Nephron (organoid): Measurements from ENCODE around the gene COL15A1.

Source experiments
- H3K27ac Mint-ChIP-seq, 3 experiments: 2 replicates each; pipeline ENCODE4 v1.8.0; 2020; ENCODE audit warnings: mixed read lengths in 3 of 3, mild to moderate bottlenecking in 2 of 3, moderate library complexity in 1 of 3
- H3K27me3 Mint-ChIP-seq: 2 replicates; pipeline ENCODE4 v1.8.0; 2021; ENCODE audit warnings: low read depth, mild to moderate bottlenecking, moderate library complexity, mixed read lengths
- H3K36me3 Mint-ChIP-seq: 2 replicates; pipeline ENCODE4 v1.8.0; 2020; ENCODE audit warnings: low read depth, mixed read lengths
- H3K4me1 Mint-ChIP-seq: 2 replicates; pipeline ENCODE4 v1.8.0; 2020; ENCODE audit warnings: mixed read lengths
- H3K4me3 Mint-ChIP-seq, 3 experiments: 2 replicates each; pipeline ENCODE4 v1.8.0; 2020; ENCODE audit warnings: mild to moderate bottlenecking in 3 of 3, mixed read lengths in 3 of 3, moderate library complexity in 2 of 3
- H3K9me3 Mint-ChIP-seq: 2 replicates; pipeline ENCODE4 v1.8.0; 2020; ENCODE audit warnings: mixed read lengths
- TF ChIP-seq, protein P1 (sequence below), 3 experiments: fragments of 200-600 bp; sonication (generic); IDR thresholded peaks; one replicate each; pipeline ENCODE4 v1.5.0; 2021; ENCODE audit warnings: antibody characterized with exemption in 3 of 3; ENCODE audit not compliant: unreplicated experiment in 3 of 3

The COL15A1 gene

GRCh38 chr9:98924946-98925820, 18.5 kb upstream of the COL15A1 start:
- Mint-ChIP-seq H3K4me3 (no peak overlapping the region), H3K27ac (peak overlapping the region in 2 of 3 experiments; percentile 82), H3K9me3 (no peaks in the 10 kb centered on the region), H3K4me1 (peaks cover 66% of the 10 kb centered on the region), H3K36me3 (no peaks in the 10 kb centered on the region), H3K27me3 (peaks cover 5% of the 10 kb centered on the region)
- TF ChIP-seq, protein P1, sequence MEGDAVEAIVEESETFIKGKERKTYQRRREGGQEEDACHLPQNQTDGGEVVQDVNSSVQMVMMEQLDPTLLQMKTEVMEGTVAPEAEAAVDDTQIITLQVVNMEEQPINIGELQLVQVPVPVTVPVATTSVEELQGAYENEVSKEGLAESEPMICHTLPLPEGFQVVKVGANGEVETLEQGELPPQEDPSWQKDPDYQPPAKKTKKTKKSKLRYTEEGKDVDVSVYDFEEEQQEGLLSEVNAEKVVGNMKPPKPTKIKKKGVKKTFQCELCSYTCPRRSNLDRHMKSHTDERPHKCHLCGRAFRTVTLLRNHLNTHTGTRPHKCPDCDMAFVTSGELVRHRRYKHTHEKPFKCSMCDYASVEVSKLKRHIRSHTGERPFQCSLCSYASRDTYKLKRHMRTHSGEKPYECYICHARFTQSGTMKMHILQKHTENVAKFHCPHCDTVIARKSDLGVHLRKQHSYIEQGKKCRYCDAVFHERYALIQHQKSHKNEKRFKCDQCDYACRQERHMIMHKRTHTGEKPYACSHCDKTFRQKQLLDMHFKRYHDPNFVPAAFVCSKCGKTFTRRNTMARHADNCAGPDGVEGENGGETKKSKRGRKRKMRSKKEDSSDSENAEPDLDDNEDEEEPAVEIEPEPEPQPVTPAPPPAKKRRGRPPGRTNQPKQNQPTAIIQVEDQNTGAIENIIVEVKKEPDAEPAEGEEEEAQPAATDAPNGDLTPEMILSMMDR (IDR thresholded peaks at IDR 0.05; ENCODE audit: unreplicated experiment in 3 of 3) = no peak

DNA sequence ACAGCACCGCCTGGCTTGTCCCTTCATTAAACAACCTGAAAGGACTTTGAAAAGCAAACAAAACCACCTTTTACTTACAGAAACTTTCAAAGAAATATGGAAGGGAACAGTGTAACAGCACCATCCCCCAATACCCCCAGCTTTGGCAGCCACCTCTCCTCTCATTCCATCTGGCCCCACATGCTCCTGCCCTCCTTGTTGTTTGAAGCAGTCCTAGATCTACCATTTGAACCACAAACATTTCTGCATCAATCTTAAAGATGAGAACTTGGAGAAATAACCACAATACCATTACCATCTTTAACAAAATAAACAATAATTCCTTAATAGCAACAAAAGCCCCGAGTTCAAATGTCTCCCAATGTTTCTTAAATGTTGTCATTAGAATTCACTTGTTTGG, 17.8 kb upstream of the COL15A1 start:
- peak overlapping the region in 2 of 3 experiments; percentile 72 to 82 for H3K27ac Mint-ChIP-seq

GRCh38 chr9:98927724-98928123, 16.0 kb upstream of the COL15A1 start:
- Mint-ChIP-seq H3K36me3 (no peaks in the 10 kb centered on the region), H3K9me3 (no peaks in the 10 kb centered on the region)
- TF ChIP-seq, protein P1 (IDR thresholded peaks at IDR 0.05; ENCODE audit: unreplicated experiment in 3 of 3) = no peak

More for the DNA sequence above, 17.8 kb upstream of the COL15A1 start:
- H3K9me3 Mint-ChIP-seq = no peaks in the 10 kb centered on the region
- H3K4me1 Mint-ChIP-seq = peaks cover 64% of the 10 kb centered on the region
- TF ChIP-seq, protein P1 (IDR thresholded peaks at IDR 0.05; ENCODE audit: unreplicated experiment in 3 of 3) = no peak
- H3K4me3 Mint-ChIP-seq = no peak overlapping the region
- peaks cover 7% of the 10 kb centered on the region for H3K27me3 Mint-ChIP-seq
- H3K36me3 Mint-ChIP-seq = no peaks in the 10 kb centered on the region

GRCh38 chr9:98929071-98929470, 14.6 kb upstream of the COL15A1 start:
- Mint-ChIP-seq H3K4me1 (peaks cover 63% of the 10 kb centered on the region), H3K4me3 (no peak overlapping the region), H3K36me3 (no peaks in the 10 kb centered on the region), H3K27ac (peak overlapping the region; percentile 94 to 99 (median 95)), H3K9me3 (no peaks in the 10 kb centered on the region), H3K27me3 (peaks cover 7% of the 10 kb centered on the region)
- TF ChIP-seq, protein P1 (IDR thresholded peaks at IDR 0.05; ENCODE audit: unreplicated experiment in 3 of 3) = no peak

More at GRCh38 chr9:98927724-98928123, 16.0 kb upstream of the COL15A1 start:
- peak overlapping the region in 1 of 3 experiments; percentile 41 for H3K4me3 Mint-ChIP-seq
- H3K27me3 Mint-ChIP-seq = peaks cover 7% of the 10 kb centered on the region
- H3K27ac Mint-ChIP-seq = peak overlapping the region; percentile 54 to 99 (median 96)
- H3K4me1 Mint-ChIP-seq = peaks cover 71% of the 10 kb centered on the region

DNA sequence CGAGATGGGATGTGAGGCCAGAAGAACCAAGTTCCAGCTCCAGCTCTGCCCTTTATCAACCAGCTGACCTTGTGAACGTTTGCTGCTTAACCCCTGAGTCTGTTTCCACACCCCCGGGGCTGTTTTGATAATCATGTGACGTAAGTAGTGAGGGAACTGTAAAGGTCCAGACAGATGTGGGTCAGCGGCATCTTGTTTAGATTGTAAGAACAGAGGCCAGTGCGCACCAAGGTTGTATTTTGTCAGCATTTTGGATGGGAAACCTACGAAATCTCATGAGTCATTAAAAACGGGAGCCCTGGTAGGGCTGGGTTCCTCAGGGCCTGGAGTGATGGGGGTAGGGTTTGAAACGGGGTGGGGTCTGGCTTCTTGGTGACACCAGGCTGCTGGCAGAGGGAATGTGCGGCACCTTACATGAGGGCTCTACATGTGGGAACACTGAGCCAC, 13.8 kb upstream of the COL15A1 start:
- Mint-ChIP-seq H3K4me3 (peak overlapping the region in 2 of 3 experiments; percentile 18 to 19), H3K27me3 (peaks cover 7% of the 10 kb centered on the region), H3K4me1 (peaks cover 67% of the 10 kb centered on the region), H3K36me3 (no peaks in the 10 kb centered on the region), H3K27ac (peak overlapping the region; percentile 94 to 99 (median 95)), H3K9me3 (no peaks in the 10 kb centered on the region)
- TF ChIP-seq, protein P1 (IDR thresholded peaks at IDR 0.05; ENCODE audit: unreplicated experiment in 3 of 3) = no peak
